Erythroblast (primary cell): ENCODE data around the gene CALHM4.

Experiments used
- GATA1 ChIP-seq: IDR thresholded peaks from 2 replicates; pipeline ENCODE4 v1.6.1; 2011; ENCODE audit warnings: low read depth, mild to moderate bottlenecking, control low read depth, low read length, moderate library complexity
- POLR2A ChIP-seq: IDR thresholded peaks from 2 replicates; pipeline ENCODE4 v1.6.1; 2011; ENCODE audit warnings: mild to moderate bottlenecking, low read length

DNA sequence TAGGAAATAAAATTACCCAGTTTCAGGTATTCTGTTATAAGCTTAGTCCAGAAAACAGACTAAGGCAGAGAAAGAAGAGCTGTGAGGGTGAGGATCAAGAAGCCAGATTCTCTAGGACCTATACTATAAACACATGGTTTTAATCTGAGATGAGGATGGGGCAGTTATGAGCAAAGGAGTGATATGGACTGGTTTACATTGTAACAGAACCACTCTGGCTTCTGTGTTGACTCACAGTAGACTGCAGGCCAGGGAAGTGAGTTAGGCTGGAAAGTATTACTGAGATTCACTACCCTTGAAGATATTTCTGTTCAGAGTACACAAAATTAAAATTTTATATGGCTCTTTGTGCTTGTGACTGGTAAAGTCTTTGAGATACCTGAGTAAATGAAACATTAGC lies 14.6 kb downstream of the CALHM4 start:
- TF ChIP-seq POLR2A (no peak), GATA1 (no peak)
